Thoracic aorta (tissue), 2 donors: ENCODE data around the gene RFX5. TPM values are rescaled to one million over a fixed set of nuclear protein-coding genes. Genes with fewer than 3 reads are reported as not detected.
"Not testable (repeated sequence)": the region's sequence is repeated elsewhere in the genome, so short reads cannot be mapped to it uniquely, and the experiment has no call there.

Source experiments
- ATAC-seq: fragments of 150-250 bp; one replicate; pipeline ENCODE4 v1.8.0; 2017; ENCODE audit warnings: low read depth; ENCODE audit not compliant: insufficient number of reproducible peaks, low FRiP score
- DNase-seq: peaks from one replicate; pipeline ENCODE4 v3.0.0-alpha.2; 2020; ENCODE audit warnings: low spot score
- H3K27ac ChIP-seq, 2 donors: fragments of 200-600 bp; sonication (generic); 1 replicate in 1 of 2; 2 replicates in 1 of 2; pipeline ENCODE4 v1.5.1; 2016; ENCODE audit warnings: mild to moderate bottlenecking in 2 of 2, moderate library complexity in 2 of 2
- H3K27me3 ChIP-seq: fragments of 200-600 bp; sonication (generic); replicated peaks from 2 replicates; pipeline ENCODE4 v1.6.0; 2016; ENCODE audit warnings: mild to moderate bottlenecking; ENCODE audit not compliant: insufficient read depth
- H3K36me3 ChIP-seq: fragments of 200-600 bp; sonication (generic); one replicate; pipeline ENCODE4 v1.5.1; 2016
- H3K4me1 ChIP-seq, 2 donors: fragments of 200-600 bp; sonication (generic); 1 replicate in 1 of 2; 2 replicates in 1 of 2; pipeline versions ENCODE4 v1.5.1 to v1.6.0; 2016; ENCODE audit warnings: low read depth in 2 of 2, mild to moderate bottlenecking in 1 of 2; ENCODE audit not compliant: control insufficient read depth in 1 of 2
- H3K4me3 ChIP-seq: fragments of 200-600 bp; sonication (generic); 2 replicates; pipeline ENCODE4 v1.5.1; 2016; ENCODE audit warnings: mild to moderate bottlenecking
- H3K9me3 ChIP-seq: fragments of 200-600 bp; sonication (generic); 2 replicates; pipeline ENCODE4 v1.5.1; 2016
- total RNA-seq, 2 donors: library from RNA; depleted of rRNA; stranded (reverse); fragments of >200 nt; gene quantifications; one replicate each; pipeline versions ENCODE4 v1.1.0 to v1.2.3, GENCODE V29; 2016
- TF ChIP-seq, protein P1 (sequence below): fragments of 200-600 bp; sonication (generic); IDR thresholded peaks from one replicate; pipeline ENCODE4 v1.5.1; 2019; ENCODE audit warnings: antibody characterized with exemption

RFX5 gene
- total RNA-seq, 2 donors from 2014 or later = 49.3 to 51.7 TPM

DNA sequence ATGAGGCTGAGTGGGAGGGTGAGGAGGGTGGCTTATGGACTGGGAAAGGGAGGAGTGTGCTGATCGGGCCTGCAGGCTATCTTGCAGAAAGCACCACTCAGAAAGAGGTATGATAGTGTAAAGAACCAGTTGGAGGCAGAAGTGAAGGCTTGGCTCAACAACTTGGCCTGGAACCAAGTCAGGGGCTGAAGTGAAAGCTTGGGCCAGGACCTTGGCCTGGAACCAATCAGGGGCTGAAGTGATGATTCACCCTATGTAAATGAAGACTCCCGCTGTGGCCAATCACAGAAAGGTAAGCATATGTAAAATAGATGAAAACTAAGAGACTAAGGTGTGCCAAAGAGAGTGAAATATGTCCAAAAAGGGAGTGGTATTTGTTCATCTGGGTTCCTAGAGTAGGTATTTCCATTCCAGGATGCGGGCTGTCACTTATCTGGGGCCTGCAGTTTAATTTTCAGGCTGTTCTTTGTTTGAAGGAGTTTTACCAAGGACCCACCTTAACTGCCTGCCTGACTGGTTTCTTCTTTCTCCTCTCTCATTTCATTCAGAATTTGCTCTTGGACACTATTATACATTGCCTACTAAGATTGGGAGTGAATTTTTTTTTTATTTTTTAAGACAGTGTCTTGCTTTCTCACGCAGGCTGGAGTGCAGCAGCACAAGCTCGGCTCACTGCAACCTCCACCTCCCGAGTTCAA lies 5.1 kb upstream of the RFX5 start:
- DNase-seq = no peak
- ATAC-seq = no peak
- H3K4me3 ChIP-seq = no peak overlapping the region
- TF ChIP-seq, protein P1, sequence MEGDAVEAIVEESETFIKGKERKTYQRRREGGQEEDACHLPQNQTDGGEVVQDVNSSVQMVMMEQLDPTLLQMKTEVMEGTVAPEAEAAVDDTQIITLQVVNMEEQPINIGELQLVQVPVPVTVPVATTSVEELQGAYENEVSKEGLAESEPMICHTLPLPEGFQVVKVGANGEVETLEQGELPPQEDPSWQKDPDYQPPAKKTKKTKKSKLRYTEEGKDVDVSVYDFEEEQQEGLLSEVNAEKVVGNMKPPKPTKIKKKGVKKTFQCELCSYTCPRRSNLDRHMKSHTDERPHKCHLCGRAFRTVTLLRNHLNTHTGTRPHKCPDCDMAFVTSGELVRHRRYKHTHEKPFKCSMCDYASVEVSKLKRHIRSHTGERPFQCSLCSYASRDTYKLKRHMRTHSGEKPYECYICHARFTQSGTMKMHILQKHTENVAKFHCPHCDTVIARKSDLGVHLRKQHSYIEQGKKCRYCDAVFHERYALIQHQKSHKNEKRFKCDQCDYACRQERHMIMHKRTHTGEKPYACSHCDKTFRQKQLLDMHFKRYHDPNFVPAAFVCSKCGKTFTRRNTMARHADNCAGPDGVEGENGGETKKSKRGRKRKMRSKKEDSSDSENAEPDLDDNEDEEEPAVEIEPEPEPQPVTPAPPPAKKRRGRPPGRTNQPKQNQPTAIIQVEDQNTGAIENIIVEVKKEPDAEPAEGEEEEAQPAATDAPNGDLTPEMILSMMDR = no peak
- H3K9me3 ChIP-seq = no peaks in the 10 kb centered on the region
- no peak overlapping the region for H3K27ac ChIP-seq
- H3K4me1 ChIP-seq = peaks cover 0 to 5% of the 10 kb centered on the region in 2 donors
- no peaks in the 10 kb centered on the region for H3K36me3 ChIP-seq
- no peaks in the 10 kb centered on the region for H3K27me3 ChIP-seq

DNA sequence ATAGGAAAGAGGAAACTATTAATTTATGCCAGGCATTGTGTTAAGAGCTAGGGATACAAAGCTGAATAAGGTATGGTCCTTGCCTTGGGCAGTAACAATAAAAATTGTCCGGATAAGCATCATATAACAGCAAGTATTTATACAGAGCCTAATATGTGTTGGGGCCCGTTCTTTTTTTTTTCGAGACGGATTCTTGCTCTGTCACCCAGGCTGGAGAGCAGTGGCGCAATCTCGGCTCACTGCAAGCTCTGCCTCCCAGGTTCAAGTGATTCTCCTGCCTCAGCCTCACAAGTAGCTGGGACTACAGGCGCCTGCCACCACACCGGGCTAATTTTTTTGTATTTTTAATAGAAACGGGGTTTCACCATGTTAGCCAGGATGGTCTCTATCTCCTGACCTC lies 3.3 kb upstream of the RFX5 start:
- not testable (repeated sequence) for H3K9me3 ChIP-seq, ATAC-seq, H3K27me3 ChIP-seq, H3K36me3 ChIP-seq, H3K4me3 ChIP-seq, H3K27ac ChIP-seq, DNase-seq
- peaks cover 0 to 15% of the 10 kb centered on the region in 2 donors for H3K4me1 ChIP-seq

DNA sequence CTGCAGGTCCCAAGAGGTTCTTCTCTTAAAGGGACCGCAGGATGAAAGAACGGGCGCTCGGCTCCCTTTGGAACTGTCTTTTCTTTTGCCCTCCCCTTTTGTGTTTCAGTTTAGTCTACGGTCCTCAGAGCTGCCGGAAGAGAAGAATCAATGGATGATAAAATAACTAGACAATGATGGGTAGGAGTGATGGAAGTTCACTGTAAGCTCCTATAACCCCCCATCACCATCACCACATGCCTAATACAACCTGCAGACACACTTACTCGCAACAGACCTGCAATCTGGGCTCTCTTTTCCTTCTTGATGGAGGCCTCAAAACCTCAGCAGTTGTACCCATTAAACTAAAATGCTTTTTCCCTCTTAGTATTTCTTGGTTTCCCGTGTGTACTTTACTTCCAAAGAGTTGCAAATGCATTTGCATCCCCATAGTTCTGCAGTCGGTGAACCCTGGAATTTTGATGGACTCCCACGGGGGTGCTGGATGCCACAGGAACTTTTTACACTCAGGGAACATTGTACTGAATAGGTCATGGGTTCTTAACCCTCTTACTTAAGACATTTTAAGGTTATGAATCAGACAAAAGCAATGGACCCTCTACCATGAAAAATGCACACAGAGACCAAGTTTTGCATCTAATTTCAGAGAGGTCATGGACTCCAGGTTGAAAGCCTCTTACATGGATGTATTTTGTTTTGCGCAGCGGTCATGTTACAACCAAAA lies 633 bp upstream of the RFX5 start:
- Histone ChIP-seq H3K4me1 (peaks cover 0 to 15% of the 10 kb centered on the region in 2 donors), H3K27me3 (no peaks in the 10 kb centered on the region), H3K9me3 (no peaks in the 10 kb centered on the region), H3K36me3 (peaks cover 11% of the 10 kb centered on the region), H3K27ac (peak overlapping the region in 1 of 2 donors; percentile 86), H3K4me3 (peak overlapping the region; percentile 84)
- TF ChIP-seq, protein P1 = no peak
- no peak for ATAC-seq
- no peak for DNase-seq

DNA sequence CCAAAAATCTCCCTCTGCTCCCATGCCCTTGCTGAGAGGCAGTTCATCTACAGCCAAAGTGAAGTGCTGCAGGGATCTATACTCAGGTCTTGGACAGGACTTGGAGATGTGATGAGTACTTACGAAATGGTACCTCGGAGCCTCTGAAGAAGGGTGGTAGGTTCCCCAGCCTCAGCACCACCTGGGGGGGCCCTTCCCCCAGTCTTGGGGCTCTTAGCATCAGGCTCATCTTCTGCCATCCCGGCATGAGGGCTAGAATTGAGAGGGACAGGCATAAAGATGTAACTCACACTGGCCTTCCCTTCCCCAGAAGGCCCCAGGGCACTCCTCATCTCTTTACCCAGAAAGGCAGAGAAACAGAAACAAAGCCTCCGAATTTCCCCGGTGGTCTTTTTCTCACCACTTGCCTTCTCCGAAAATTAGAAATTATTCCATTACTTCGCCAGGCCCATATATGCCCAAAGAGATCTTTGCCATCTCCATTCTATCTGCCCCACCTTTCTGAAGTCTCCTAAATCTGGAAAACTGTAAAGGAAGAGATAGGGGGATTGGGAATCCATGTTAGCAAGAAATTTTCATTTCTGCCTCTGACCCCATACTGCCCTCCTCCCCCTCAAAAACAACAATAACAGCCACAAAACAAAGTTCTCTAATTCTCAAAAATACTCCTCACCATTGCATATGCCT lies 827 bp downstream of the RFX5 start:
- ATAC-seq (peak; percentile 2), DNase-seq (no peak)
- H3K4me3 ChIP-seq = peak overlapping the region; percentile 84
- TF ChIP-seq, protein P1 = no peak
- H3K36me3 ChIP-seq = peaks cover 15% of the 10 kb centered on the region
- no peaks in the 10 kb centered on the region for H3K9me3 ChIP-seq
- H3K4me1 ChIP-seq = peaks cover 0 to 15% of the 10 kb centered on the region in 2 donors
- H3K27ac ChIP-seq = peak overlapping the region; percentile 66 to 86
- no peaks in the 10 kb centered on the region for H3K27me3 ChIP-seq

DNA sequence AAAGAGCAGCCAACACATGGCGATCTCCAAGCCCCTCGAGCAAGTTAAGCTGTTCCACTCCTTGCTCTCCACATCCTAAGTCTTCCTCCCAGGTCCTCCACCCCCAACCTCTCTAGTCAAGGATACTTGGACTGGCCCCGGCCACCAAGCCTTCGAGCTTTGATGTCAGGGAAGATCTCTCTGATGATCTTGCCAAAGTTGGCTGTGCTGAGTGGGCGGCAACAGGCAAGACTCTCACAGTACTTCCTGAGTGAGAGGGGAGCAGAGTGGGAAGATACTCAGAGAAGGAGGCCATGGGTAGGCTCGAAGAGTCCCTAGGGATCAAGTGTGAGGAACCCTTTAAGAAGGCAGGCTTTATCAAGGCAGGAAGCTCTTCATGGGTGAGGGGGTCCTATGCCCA lies 2.8 kb downstream of the RFX5 start:
- no peak for ATAC-seq
- no peak overlapping the region for H3K27ac ChIP-seq
- H3K9me3 ChIP-seq = no peaks in the 10 kb centered on the region
- H3K36me3 ChIP-seq = peaks cover 15% of the 10 kb centered on the region
- H3K4me3 ChIP-seq = no peak overlapping the region
- no peak for DNase-seq
- H3K27me3 ChIP-seq = no peaks in the 10 kb centered on the region
- TF ChIP-seq, protein P1 = no peak
- peaks cover 0 to 15% of the 10 kb centered on the region in 2 donors for H3K4me1 ChIP-seq
